ENCODE data around the gene TERT.

TERT gene

GRCh38 chr5:1255081-1255561, 39.7 kb downstream of the TERT start:
- DNase-seq: no peak

GRCh38 chr5:1254196-1254595, 40.7 kb downstream of the TERT start:
- DNase-seq: no peak

DNA sequence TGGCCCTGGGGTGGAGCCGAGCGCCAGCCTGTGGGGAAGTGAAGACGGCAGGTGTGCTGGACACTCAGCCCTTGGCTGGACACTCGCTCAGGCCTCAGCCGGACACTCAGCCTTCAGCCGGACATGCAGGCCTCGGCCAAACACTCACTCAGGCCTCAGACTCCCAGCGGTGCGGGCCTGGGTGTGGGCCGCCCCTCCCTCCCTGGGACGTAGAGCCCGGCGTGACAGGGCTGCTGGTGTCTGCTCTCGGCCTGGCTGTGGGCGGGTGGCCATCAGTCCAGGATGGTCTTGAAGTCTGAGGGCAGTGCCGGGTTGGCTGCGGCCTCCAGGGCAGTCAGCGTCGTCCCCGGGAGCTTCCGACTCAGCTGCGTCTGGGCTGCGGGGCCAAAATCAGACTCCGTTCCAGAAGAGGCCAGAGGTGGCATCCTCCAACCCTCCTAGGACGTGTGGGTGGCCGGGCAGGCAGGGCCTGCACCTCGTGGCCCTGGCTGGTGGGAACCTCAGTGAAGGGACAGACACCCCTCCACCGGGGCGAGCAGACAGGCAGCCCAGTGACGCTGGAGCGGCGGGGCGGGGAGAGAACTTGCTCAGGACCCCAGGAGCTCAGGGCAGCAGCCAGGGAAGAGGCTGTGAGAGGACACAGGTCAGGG, 41.3 kb downstream of the TERT start:
- DNase-seq: no peak

DNA sequence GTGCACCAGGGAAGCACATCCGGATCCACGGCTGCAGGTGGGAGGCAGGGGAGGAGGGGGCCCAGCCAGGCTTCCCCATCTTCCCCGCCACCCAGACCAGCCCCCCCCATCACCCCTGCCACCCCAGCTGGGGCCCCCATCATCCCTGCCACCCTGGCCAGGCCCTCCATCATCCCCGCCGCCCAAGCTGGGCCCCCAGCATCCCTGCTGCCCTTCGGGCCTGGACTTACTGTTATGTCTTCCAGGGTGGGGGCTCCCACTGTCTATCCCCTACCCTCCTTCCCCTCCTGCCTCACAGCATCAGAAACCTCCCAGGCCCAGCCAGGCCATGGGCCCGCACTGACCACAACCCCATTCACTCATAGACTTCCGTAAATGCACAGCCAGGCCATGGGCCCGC, 42.2 kb downstream of the TERT start:
- no peak for DNase-seq

DNA sequence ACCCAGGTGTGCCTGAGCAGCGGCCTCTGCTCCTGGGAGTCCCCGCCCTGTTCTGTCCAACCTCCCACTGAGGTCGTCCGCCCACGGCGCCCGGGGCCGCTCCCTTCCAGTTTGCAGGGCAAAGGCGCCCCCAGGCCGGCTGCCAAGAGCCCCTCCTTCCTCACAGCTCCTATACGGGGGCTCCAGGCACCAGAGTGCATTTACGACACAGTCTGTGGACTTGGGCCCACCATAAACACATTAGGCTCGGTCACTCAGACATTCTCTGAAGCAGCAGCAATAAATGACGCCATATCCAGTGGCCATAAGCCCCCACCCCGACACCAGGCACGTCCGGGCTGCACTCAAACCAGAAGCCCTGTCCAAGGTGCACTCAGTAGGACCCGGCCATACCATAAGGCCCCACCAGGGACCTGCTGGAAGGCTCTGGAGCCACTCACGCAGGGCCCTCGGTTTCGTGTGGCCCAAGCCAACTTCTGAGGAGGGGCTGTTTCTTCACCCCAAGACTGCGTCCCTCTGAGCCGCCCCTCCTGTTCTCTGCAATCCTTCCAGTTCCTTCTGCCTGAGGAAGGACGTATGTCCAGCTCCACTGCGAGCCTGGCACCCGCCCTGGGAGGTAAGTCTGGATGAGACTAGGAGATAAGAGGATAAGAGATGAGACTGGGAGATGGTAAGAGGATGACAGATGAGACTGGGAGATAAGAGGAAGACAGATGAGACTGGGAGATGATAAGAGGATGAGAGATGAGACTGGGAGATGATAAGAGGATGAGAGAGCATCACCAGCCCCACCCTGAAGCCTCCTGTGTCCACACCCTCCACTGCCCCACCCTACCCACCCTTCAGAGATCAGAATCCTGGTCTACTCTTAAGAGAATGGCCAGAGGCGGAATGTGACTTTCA, 42.9 kb downstream of the TERT start:
- DNase-seq: no peak

DNA sequence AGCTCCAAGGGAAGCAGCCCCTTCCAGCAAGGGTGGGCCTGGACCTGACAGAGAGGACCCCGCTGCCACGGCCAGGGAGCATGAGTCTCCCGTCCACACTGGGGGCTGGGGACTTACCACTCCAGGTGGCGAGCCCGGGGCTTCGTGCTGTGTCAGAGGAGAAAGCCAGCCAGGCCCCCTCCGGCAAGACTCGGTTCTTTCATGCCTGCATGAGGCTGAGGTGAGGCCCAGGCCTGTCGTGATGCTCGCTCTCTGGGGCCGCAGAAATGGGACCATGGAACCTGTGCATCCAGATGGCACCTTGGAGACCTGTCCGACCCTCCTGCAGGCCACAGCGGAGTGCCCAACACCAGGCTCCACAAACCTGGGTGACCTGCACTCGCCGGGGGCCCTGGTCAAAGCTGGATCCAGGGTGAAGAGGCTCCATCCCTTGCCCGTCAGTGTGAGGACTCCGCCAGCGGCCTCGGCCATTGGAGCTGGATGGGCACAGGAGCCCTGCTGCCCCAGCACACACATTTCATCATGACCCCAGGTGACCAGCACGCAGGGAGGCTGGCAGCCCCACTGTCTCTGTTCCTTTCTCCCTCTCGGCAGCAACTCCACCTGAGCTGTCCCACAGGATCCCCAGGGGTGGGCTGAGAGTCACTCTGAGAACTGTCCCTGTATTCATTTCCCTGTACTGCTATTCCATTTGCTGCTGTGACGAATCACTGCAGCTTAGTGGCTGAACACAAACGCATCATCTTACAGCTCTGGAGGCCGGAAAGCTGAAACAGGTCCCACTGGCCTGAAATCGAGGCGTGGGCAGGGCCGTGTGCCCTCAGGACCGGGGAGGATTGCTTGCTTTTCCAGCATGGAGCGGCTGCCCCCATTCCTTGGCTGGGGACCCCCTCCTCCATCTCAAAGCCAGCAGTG, 45.2 kb downstream of the TERT start:
- no peak for DNase-seq

GRCh38 chr5:1247811-1248210, 47.1 kb downstream of the TERT start:
- no peak for DNase-seq

DNA sequence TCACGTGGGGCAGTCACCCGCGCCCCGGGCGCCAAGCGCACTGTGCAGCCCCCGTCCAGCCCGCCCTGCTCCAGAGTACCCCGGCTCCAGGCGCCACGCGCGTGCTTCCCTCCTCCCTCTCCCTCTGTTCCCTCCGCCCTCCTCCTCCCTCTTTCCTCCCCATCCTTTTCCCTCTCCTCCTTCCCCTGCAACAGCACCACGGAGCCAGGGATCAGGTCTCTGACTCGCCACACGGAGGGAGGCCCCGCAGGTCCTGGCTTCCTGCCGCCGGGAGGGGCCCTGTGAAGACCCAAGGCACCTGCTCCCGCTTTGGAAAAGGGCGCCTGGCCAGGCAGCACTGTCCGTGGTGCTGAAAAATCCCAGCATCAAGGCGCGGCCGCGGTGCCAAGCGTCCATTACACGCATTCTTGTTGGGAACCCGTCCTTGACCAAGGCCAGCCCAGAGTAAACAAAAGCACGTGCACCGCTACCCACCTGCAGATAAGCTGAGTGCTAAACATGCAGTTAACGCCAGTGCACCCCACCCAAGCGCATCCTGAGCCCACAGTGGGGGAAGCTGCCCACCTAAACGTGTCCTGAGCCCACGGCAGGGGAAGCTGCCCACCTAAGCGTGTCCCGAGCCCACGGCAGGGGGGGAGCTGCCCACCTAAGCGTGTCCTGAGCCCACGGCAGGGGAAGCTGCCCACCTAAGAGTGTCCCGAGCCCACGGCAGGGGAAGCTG, 48.0 kb downstream of the TERT start:
- peak; percentile 39 for DNase-seq

GRCh38 chr5:1245905-1246576, 48.8 kb downstream of the TERT start:
- DNase-seq: no peak

DNA sequence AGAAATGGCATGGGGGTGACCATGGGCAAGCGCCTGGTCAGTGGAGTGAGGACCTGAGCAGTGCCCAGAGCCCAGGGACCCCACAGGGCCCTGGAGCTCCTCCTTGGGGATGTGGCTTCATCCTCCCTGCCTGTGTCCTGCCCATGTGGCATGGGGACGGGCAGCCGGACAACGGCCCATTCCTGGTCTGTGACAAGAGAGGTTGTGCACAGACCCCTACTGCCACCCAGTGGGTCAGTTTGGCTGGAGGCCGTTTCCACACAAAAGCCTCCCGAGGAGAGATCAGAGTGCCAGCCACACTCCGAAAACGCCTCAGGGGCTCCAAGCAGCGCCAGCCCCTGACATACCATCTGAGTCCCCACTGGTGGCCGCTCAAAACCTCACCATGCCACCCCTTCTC, 49.9 kb downstream of the TERT start:
- no peak for DNase-seq

GRCh38 chr5:1244255-1244654, 50.6 kb downstream of the TERT start:
- no peak for DNase-seq

DNA sequence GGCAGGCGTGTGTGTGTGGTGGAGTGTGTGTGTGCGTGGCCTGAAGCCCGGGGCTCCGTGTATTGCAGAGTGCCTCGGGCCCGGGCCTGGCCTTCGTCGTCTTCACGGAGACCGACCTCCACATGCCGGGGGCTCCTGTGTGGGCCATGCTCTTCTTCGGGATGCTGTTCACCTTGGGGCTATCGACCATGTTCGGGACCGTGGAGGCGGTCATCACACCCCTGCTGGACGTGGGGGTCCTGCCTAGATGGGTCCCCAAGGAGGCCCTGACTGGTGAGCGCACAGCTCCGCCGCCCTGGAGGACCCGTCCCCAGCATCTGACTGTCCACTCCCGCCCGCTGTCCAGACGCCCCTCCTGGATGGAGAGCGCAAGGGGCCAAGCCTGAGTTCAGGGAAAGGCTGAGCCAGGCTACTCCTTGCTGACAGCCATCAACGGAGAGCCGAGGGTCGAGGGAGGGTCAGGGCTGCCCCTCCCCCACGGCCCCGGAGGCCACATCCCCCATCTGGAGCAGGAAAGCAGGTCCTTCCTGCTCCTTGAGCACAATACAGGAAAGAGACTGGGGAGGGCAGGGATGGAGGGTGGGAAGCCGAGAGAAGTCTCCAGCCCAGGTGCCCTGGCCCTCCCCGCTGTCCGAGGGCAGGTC, 51.3 kb downstream of the TERT start:
- DNase-seq: no peak

- DNase-seq: no peak
These were observed 52.0 kb downstream of the TERT start for GRCh38 chr5:1242733-1243486.

GRCh38 chr5:1241509-1242080, 53.3 kb downstream of the TERT start:
- no peak for DNase-seq

DNA sequence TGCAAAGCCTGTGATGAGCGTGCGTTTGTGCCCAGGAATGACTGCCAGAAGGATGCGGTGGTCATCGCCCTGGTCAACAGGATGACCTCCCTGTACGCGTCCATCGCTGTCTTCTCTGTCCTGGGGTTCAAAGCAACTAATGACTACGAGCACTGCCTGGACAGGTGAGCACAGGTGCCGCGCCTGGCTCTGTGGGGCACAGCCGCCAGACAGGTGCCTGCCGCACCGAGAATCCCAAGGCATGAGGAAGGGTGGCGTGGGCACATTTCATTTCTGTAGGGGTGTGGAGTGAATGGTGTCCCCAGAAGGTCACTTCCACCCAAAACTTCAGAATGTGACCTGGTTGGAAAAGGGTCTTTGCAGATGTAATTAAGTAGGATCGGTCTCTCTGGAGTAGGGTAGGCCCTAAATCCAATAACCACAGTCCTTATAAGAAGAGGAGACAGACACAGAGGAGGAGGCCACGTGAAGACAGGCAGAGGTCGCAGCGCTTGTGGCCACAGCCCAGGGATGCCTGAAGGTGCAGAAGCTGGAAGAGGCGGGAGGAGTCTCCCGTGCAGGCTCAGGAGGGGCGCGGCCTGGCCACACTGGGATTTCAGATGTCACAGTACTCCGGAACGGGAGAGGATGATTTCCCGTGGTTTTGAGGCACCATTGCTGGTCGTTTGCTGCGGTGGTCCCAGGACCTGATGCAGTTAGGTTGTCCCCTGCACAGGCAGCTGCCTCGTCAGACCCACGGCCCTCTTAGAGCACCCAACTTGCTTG, 54.2 kb downstream of the TERT start:
- DNase-seq: no peak

DNA sequence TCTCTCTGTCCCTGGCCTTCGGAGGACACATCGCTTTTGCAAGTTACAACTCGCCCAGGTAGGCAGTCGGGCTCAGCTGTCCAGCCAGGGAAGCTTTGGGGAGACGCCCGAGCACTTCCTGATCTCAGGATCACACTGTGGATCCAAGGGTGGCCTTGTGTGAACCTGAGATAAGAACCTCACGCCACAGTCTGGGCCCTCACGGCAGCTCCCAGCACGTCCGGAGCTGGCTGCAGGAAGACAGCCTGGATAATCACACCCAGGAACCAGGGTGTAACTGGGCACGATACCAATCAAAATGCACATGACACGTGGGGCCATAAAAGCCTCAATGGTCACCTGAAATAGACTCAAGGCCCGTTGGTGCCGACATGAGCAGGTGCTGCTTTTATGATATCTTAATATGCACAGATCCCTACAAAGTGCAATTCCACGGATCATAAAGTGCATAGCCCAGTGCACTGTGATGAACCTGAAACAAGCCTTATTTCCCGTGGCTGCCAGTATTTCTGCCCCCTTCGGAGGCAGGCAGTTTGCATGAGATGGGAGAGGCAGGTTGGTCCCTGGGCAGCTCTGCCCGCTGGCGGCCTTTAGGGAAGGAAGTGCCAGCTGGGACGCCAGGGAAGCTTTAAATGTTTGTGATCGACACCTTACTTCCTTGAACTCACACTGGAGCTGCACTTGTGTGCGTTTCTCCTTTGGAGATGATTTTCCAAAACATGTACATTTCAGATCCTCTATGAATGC, 55.2 kb downstream of the TERT start:
- peak; percentile 41 for DNase-seq

DNA sequence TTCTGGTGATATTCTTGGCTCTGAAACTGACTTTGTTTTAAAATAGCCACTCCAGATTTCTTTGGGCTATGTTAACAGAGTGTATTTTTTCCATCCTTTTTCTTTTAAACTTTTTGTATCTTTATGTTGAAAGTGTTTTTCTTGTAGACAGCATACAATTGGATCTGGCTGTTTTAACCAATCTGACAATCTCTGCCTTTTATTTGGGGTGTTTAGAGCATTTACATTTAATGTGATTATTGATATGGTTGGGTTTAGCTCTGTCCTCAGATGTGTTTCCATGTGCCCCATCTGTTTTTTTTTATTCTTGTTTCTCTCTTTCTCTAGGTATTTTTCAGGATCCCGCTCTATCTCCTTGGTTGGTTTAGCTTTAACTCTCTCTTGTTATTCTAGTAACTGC, 59.0 kb downstream of the TERT start:
- DNase-seq: no peak

DNA sequence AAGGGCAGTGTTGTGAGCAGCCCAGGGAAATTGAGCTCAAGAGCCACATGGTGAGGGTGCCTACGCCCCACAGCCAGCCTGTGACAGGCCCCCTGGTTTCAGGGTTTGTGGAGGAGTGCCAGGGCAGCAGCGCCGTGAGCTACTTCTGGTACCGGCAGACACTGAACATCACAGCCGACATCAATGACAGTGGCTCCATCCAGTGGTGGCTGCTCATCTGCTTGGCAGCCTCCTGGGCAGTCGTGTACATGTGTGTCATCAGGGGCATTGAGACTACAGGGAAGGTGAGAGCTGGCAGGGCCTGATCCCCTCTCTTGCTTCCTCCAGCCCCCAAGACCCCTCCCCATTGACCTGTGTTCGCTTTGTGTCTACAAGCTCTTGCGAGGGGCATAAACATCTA, 59.5 kb downstream of the TERT start:
- no peak for DNase-seq

DNA sequence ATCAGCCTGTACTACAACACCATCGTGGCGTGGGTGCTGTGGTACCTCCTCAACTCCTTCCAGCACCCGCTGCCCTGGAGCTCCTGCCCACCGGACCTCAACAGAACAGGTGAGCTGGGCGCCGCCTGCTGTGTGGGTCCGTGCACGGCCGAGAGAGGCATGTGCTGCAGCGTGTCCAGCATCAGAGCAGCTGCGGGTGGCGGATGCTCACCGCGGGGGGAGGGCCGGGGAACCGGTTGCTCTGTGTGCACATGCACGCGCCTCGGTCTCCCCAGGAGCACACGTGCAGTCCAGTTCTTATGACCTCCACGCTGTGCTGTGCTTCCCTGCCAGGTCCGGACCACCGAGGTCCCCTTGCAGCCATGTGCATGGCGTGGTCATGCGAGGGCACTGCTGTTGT, 62.1 kb downstream of the TERT start:
- no peak for DNase-seq

Measured in DMS79 treated with DMSO at 0.1 percent for 48 hours (cell line).